ENCODE results near the gene CHRDL2. TPM values are rescaled to one million over a fixed set of nuclear protein-coding genes. Genes with fewer than 3 reads are reported as not detected.
A peak's percentile ranks its signal among the peaks of the same experiment; 100 is the strongest.

Gene CHRDL2
- total and polyA plus RNA-seq, 5 donors from 2014 or later, result not detected

DNA sequence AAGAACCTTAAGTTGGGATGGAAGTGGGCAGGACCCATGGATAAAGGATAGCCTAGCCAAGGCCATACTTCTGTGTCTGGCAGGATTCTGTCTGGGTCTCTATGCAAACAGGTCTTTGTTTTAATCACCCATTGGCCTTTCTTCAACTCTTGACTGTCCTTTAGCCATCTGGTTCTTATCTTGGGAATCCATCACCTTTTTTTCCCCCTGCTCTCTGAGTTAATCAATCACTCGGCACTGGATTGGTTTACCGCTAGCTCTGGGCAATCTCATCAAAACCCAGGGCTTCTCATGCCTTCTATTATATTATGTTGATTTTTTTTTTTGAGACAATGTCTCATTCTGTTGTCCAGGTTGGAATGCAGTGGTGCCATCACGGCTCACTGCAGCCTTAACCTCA, 15.6 kb upstream of the CHRDL2 start:
- Mint-ChIP-seq H3K4me3 (peak overlapping the region in 1 of 4 donors; percentile 95), H3K27me3 (no peaks in the 10 kb centered on the region), H3K36me3 (peaks cover 6% of the 10 kb centered on the region), H3K27ac (peak overlapping the region; percentile 51 to 99 (median 66)), H3K4me1 (peaks cover 23 to 52% (median 29%) of the 10 kb centered on the region in 4 donors), H3K9me3 (no peaks in the 10 kb centered on the region)
- Histone ChIP-seq H3K27me3 (ENCODE audit: control insufficient read depth, insufficient read depth, low read length) (no peaks in the 10 kb centered on the region), H3K9me3 (ENCODE audit: control insufficient read depth in 2 of 2, low read length in 2 of 2) (no peaks in the 10 kb centered on the region), H3K36me3 (ENCODE audit: control insufficient read depth, insufficient read depth, low read length) (no peaks in the 10 kb centered on the region), H3K4me1 (ENCODE audit: control insufficient read depth, insufficient read depth, low read length, poor library complexity, severe bottlenecking) (peaks cover 32% of the 10 kb centered on the region), H3K4me3 (ENCODE audit: low read depth, low read length) (no peak overlapping the region), H3K27ac (ENCODE audit: insufficient read depth, low read length, poor library complexity, severe bottlenecking) (no peak overlapping the region)
- DNase-seq (no peak), ATAC-seq (ENCODE audit: low read depth in 2 of 2) (no peak)

DNA sequence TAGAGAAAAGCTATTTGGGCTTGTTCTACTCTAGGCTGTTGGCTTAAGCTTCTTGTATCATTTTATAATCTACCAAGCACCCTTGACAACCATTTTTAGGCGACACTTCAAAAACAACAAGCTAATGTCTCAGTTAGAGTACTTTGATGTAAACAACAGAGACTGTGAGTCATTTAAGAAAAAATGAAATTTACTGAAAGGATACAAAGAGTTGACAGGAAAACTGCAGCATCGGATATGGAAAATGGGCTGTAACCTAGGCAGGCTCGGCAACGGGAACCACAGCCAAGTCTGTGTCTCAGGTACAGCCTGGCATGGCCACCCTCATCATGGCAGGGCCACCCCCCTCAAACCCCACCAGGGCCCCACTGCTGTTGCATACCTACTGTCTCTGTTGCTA, 13.1 kb upstream of the CHRDL2 start:
- Mint-ChIP-seq H3K27ac (peak overlapping the region in 1 of 3 donors; percentile 32), H3K36me3 (no peaks in the 10 kb centered on the region)

DNA sequence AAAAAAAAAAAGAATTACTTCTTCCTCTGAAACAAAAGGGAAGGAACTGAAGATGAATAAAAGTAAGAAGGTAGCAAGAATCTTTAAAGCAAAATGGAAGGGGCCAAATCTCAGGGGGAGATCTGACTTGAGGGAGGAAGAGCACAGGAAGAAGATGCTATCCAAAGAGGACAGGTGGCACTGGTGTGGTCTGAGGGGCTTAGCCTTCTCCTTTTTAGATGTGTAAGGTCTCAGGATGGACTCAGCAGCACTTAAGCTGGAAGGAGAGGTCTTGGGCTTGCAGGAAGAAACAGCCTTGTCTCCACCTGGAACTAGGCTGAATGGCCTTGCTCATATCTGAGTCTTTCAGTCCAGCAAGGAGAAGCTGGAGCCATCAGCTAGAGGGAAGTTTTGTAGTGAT, 12.4 kb upstream of the CHRDL2 start:
- Mint-ChIP-seq H3K4me3 (peak overlapping the region in 1 of 4 donors; percentile 2), H3K9me3 (no peaks in the 10 kb centered on the region)
- H3K4me3 ChIP-seq (ENCODE audit: low read depth, low read length), result no peak overlapping the region

More for the DNA sequence above, 13.1 kb upstream of the CHRDL2 start:
- Mint-ChIP-seq H3K27me3 (peaks cover 4% of the 10 kb centered on the region), H3K4me3 (no peak overlapping the region), H3K9me3 (no peaks in the 10 kb centered on the region), H3K4me1 (peaks cover 15 to 37% (median 19%) of the 10 kb centered on the region in 4 donors)
- H3K9me3 ChIP-seq (ENCODE audit: control insufficient read depth in 2 of 2, low read length in 2 of 2), result no peaks in the 10 kb centered on the region
- H3K4me3 ChIP-seq (ENCODE audit: low read depth, low read length), result no peak overlapping the region
- H3K27me3 ChIP-seq (ENCODE audit: control insufficient read depth, insufficient read depth, low read length), result peaks cover under 1% of the 10 kb centered on the region
- DNase-seq, result no peak
- peaks cover 14% of the 10 kb centered on the region for H3K4me1 ChIP-seq (ENCODE audit: control insufficient read depth, insufficient read depth, low read length, poor library complexity, severe bottlenecking)
- H3K36me3 ChIP-seq (ENCODE audit: control insufficient read depth, insufficient read depth, low read length), result no peaks in the 10 kb centered on the region
- ATAC-seq (ENCODE audit: low read depth in 2 of 2), result no peak
- H3K27ac ChIP-seq (ENCODE audit: insufficient read depth, low read length, poor library complexity, severe bottlenecking), result no peak overlapping the region

DNA sequence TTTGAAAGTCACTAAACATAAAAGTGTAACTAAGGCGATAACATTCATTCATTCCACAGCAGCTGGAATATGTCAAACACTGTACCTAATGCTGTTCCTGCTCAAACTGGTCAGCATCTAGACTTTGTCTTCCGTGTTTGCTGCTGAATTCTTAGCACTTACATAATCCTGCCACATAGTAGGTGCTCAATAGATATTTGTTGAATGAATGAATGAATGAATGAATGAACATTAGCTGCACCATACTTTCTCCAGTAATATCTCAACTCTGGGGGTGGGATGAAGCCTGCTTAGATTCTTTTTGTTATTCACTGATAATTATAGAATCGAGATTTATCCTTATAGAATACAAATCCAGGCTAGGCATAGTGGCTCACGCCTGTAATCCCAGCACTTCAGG, 10.8 kb upstream of the CHRDL2 start:
- no peaks in the 10 kb centered on the region for H3K9me3 ChIP-seq (ENCODE audit: control insufficient read depth in 2 of 2, low read length in 2 of 2)
- Mint-ChIP-seq H3K27ac (no peak overlapping the region), H3K4me3 (no peak overlapping the region), H3K27me3 (peaks cover 9% of the 10 kb centered on the region), H3K9me3 (no peaks in the 10 kb centered on the region), H3K4me1 (peaks cover 0 to 20% (median 10%) of the 10 kb centered on the region in 4 donors), H3K36me3 (no peaks in the 10 kb centered on the region)
- no peak overlapping the region for H3K27ac ChIP-seq (ENCODE audit: insufficient read depth, low read length, poor library complexity, severe bottlenecking)
- peaks cover 9% of the 10 kb centered on the region for H3K27me3 ChIP-seq (ENCODE audit: control insufficient read depth, insufficient read depth, low read length)
- H3K36me3 ChIP-seq (ENCODE audit: control insufficient read depth, insufficient read depth, low read length), result no peaks in the 10 kb centered on the region
- no peaks in the 10 kb centered on the region for H3K4me1 ChIP-seq (ENCODE audit: control insufficient read depth, insufficient read depth, low read length, poor library complexity, severe bottlenecking)
- ATAC-seq (ENCODE audit: low read depth in 2 of 2), result no peak
- DNase-seq, result no peak
- H3K4me3 ChIP-seq (ENCODE audit: low read depth, low read length), result no peak overlapping the region

More for the DNA sequence above, 12.4 kb upstream of the CHRDL2 start:
- Mint-ChIP-seq H3K36me3 (no peaks in the 10 kb centered on the region), H3K27me3 (peaks cover 4% of the 10 kb centered on the region), H3K4me1 (peaks cover 14 to 36% (median 19%) of the 10 kb centered on the region in 4 donors), H3K27ac (peak overlapping the region in 1 of 3 donors; percentile 79)
- Histone ChIP-seq H3K9me3 (ENCODE audit: control insufficient read depth in 2 of 2, low read length in 2 of 2) (no peaks in the 10 kb centered on the region), H3K27me3 (ENCODE audit: control insufficient read depth, insufficient read depth, low read length) (peaks cover 4% of the 10 kb centered on the region), H3K27ac (ENCODE audit: insufficient read depth, low read length, poor library complexity, severe bottlenecking) (no peak overlapping the region), H3K36me3 (ENCODE audit: control insufficient read depth, insufficient read depth, low read length) (no peaks in the 10 kb centered on the region), H3K4me1 (ENCODE audit: control insufficient read depth, insufficient read depth, low read length, poor library complexity, severe bottlenecking) (peaks cover 12% of the 10 kb centered on the region)
- ATAC-seq (ENCODE audit: low read depth in 2 of 2) (no peak), DNase-seq (no peak)

GRCh38 chr11:74739546-74740270, 8.5 kb upstream of the CHRDL2 start:
- Histone ChIP-seq H3K4me1 (ENCODE audit: control insufficient read depth, insufficient read depth, low read length, poor library complexity, severe bottlenecking) (no peaks in the 10 kb centered on the region), H3K27ac (ENCODE audit: insufficient read depth, low read length, poor library complexity, severe bottlenecking) (no peak overlapping the region), H3K36me3 (ENCODE audit: control insufficient read depth, insufficient read depth, low read length) (no peaks in the 10 kb centered on the region), H3K9me3 (ENCODE audit: control insufficient read depth in 2 of 2, low read length in 2 of 2) (no peaks in the 10 kb centered on the region), H3K27me3 (ENCODE audit: control insufficient read depth, insufficient read depth, low read length) (peaks cover 13% of the 10 kb centered on the region), H3K4me3 (ENCODE audit: low read depth, low read length) (no peak overlapping the region)
- ATAC-seq (ENCODE audit: low read depth in 2 of 2) (peak; percentile 58 to 60), DNase-seq (peak; percentile 27 to 53 (median 34))
- peak overlapping the region in 1 of 3 donors; percentile 32 for H3K27ac Mint-ChIP-seq
- no peaks in the 10 kb centered on the region for H3K36me3 Mint-ChIP-seq
- no peaks in the 10 kb centered on the region for H3K9me3 Mint-ChIP-seq
- peaks cover 14% of the 10 kb centered on the region for H3K27me3 Mint-ChIP-seq
- peaks cover 0 to 16% (median 12%) of the 10 kb centered on the region in 4 donors for H3K4me1 Mint-ChIP-seq
- no peak overlapping the region for H3K4me3 Mint-ChIP-seq

- no peak overlapping the region for H3K27ac ChIP-seq (ENCODE audit: insufficient read depth, low read length, poor library complexity, severe bottlenecking)
- DNase-seq (no peak), ATAC-seq (ENCODE audit: low read depth in 2 of 2) (no peak)
- H3K27me3 Mint-ChIP-seq, result peaks cover 36% of the 10 kb centered on the region
- H3K27ac Mint-ChIP-seq, result no peak overlapping the region
- peaks cover 6% of the 10 kb centered on the region for H3K4me1 ChIP-seq (ENCODE audit: control insufficient read depth, insufficient read depth, low read length, poor library complexity, severe bottlenecking)
- H3K9me3 Mint-ChIP-seq, result peaks cover 0 to 3% (median 0%) of the 10 kb centered on the region in 7 donors
- no peak overlapping the region for H3K4me3 ChIP-seq (ENCODE audit: low read depth, low read length)
- H3K36me3 ChIP-seq (ENCODE audit: control insufficient read depth, insufficient read depth, low read length), result no peaks in the 10 kb centered on the region
- peaks cover 0 to 11% (median 10%) of the 10 kb centered on the region in 4 donors for H3K4me1 Mint-ChIP-seq
- H3K36me3 Mint-ChIP-seq, result no peaks in the 10 kb centered on the region
- no peaks in the 10 kb centered on the region for H3K9me3 ChIP-seq (ENCODE audit: control insufficient read depth in 2 of 2, low read length in 2 of 2)
- H3K27me3 ChIP-seq (ENCODE audit: control insufficient read depth, insufficient read depth, low read length), result peaks cover 21% of the 10 kb centered on the region
- H3K4me3 Mint-ChIP-seq, result no peak overlapping the region
Measured at GRCh38 chr11:74736031-74736430, 4.8 kb upstream of the CHRDL2 start.

DNA sequence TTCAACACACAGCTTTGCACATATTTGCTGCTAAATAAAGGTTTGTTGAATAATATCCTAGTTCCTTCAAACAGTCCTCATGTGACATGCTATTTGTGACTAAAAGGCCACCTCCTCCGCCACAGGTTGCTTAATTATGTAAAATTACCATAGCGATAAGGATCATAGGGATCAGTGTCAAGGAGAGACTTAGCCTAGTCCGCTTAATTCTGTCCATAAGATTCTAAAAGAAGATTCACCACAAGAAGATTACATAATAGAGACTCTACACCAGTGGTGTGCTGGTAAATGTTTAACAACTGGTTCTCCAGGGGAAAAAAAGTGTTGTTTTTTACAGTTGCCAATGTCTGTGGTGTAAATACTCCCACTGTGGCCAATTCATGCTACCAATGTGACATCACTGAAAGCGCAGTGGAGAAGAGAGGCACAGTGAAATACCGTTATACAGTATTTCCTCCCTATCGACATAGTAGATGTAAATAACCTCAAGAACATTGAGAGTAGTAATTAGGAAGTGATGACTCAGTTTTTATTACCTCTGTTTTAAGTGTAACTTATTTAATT, 4.2 kb upstream of the CHRDL2 start:
- peak in 1 of 3 donors; percentile 24 for DNase-seq
- Histone ChIP-seq H3K27me3 (ENCODE audit: control insufficient read depth, insufficient read depth, low read length) (peaks cover 21% of the 10 kb centered on the region), H3K27ac (ENCODE audit: insufficient read depth, low read length, poor library complexity, severe bottlenecking) (no peak overlapping the region), H3K4me1 (ENCODE audit: control insufficient read depth, insufficient read depth, low read length, poor library complexity, severe bottlenecking) (peaks cover 6% of the 10 kb centered on the region), H3K36me3 (ENCODE audit: control insufficient read depth, insufficient read depth, low read length) (no peaks in the 10 kb centered on the region), H3K4me3 (ENCODE audit: low read depth, low read length) (no peak overlapping the region), H3K9me3 (ENCODE audit: control insufficient read depth in 2 of 2, low read length in 2 of 2) (no peaks in the 10 kb centered on the region)
- Mint-ChIP-seq H3K4me1 (peaks cover 0 to 14% (median 10%) of the 10 kb centered on the region in 4 donors), H3K4me3 (no peak overlapping the region), H3K27me3 (peaks cover 40% of the 10 kb centered on the region), H3K27ac (no peak overlapping the region), H3K9me3 (peaks cover 0 to 6% (median 0%) of the 10 kb centered on the region in 7 donors), H3K36me3 (no peaks in the 10 kb centered on the region)
- ATAC-seq (ENCODE audit: low read depth in 2 of 2), result peak; percentile 47 to 61
